Measurements from ENCODE around the gene SLC37A1. TPM values are rescaled to one million over a fixed set of nuclear protein-coding genes. Genes with fewer than 3 reads are reported as not detected.

SLC37A1 gene
- polyA plus RNA-seq, 3 donors = 5.9 to 6.8 (median 6.7) TPM

DNA sequence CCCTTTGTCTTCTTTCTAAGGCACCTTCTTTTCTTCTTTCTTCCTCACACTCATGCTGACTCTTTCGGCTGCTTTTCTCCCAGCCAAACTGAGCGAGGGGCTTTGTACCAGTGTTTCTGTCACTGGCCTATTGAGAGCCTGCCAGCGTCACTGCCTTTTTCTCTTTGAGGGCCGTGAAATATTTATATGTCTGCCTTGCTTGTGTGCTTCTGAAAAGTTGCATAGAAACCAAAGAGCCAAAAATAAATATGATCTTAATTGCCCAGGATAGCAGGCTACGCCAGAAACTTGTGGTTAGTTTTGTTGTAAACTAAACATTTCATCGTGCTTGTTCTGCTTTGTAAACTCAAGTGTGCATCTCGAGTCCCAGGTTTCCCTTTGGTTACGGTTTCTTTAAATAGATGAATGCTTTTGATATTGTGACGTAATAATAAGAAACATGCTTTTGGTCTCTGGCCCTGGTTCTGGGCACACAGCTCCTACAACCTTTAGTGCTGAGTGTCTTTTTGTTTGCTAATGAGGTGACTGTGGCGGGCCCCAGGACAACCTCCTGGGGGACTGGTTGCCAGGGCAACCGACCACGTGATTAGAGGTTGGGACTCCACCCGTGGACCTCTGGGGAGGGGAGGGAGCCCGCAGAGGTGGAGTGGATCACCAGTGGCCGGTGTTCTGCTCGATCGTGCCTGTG lies 10.8 kb downstream of the SLC37A1 start:
- no peak for DNase-seq (ENCODE audit: low read depth in 3 of 3, low spot score in 2 of 3)

DNA sequence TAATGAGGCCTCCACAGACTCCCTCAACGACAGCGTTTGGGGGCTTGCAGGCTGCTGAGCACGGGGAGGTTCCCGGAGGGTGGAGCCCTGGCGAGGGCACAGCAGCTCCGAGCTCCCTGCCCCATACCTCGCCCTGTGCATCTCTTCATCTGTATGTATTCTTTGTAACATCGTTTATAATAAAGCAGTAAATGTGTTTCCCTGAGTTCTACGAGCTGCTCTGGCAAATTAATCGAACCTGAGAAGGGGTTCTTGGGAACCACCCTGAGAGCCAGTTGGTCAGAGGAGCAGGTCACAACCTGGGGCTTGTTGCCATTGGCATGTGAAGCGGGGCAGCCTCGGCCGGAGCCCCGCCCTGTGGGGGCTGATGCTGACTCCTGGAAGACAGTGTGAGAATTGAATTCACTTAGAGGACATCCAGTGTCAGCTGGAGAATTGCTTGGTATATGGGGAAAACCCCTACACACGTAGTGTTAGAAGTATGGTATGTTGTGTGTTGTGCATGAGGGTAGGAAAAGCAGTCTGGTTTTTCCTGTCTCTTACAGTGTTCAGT lies 11.5 kb downstream of the SLC37A1 start:
- no peak for DNase-seq (ENCODE audit: low read depth in 3 of 3, low spot score in 2 of 3)

DNA sequence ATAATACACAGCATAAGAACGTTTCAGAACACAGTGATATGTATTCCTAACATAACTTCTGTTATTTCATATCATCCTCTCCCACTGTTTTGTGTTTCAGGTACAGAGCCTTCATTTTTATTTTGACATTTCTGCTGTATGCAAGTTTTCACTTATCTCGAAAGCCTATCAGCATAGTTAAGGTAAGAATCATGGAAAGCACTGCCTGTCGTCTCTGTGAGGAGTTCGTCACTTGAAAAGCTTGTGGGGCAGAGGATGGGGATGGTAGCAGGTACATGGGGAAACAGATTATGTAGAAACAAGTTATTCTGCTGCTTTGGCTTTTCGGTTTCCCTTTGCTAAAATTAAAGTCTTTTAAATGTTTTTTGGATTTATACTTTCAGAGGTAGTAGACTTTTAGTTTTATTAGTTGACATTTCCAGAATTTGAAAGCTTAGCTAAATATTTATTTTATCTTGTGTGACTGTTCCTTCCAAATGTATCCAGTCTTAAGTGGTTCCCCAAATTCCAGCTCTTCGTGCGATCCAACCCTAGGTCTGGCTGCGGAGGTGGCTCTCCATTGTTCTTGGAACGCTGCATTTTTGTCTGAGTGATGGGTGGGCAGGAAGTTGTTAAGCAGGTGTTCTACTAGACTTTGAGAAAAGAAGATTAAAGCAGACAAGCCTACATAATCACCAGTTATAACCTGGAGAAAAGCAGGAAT lies 12.2 kb downstream of the SLC37A1 start:
- DNase-seq (ENCODE audit: low read depth in 3 of 3, low spot score in 2 of 3) = no peak

DNA sequence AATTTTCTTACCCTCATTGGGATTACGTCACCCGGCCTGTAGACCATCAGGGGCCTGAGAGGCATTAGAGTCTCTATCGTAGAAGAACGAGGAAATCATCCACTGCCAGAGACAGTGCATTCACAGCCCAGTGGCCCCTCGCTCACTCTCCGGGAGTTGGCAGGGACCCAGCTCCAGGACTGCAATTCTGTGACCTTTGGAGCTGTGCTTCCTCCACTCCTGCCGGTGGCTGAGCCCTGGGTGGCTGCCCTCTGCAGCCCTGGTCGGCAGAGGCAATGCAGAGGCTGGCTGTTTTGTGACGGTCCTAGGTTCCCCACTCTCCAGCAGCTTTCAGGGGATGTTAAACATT lies 12.7 kb downstream of the SLC37A1 start:
- no peak for DNase-seq (ENCODE audit: low read depth in 3 of 3, low spot score in 2 of 3)

DNA sequence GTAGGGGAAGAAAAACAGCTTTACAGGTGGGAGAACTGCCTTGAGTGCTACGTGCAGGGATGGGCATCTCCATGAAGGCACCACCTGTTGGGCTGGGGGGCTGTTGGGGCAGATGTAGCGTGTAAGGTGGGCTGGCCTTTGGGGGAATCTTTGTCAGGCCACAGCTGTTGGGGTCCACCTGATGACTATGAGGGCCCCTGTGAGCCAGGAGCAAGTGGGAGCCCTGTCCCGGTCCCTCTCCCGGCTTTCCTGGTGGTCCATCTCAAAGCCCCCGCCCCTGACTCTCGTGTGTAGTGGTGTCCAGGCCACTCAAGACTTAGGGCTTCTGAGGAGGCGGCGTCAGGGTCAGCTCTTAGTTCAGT lies 13.5 kb downstream of the SLC37A1 start:
- no peak for DNase-seq (ENCODE audit: low read depth in 3 of 3, low spot score in 2 of 3)

DNA sequence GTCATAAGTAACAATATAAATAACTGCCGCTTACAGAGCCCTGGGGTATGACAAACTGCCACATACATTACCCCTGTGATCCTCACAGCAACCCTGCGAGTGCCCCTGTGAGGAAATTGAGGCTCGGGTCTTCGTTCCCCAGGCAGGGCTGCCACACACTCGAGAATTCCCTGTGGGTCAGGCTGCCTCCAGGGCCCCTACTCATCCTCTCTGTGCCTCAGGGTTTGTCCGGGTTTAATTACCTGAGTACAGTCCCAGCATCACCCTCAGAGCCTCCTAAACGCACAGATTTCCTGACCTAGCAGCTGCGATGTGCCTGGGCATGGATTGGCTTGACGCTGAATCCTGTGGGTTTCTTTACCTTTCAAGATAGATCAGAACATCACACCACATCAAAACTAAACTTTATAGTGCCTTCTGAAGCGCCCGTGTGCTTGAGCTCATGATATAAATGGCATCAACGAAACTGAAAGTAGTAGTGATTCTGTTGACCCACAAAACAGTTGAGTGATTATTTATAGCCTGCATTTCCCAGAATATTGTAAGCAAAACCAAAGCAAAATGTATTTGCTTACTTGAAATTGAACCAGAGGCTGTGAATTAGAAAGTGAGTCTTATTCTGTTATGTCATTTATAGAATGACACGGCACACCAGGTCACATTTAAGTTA lies 14.0 kb downstream of the SLC37A1 start:
- DNase-seq (ENCODE audit: low read depth in 3 of 3, low spot score in 2 of 3) = no peak

DNA sequence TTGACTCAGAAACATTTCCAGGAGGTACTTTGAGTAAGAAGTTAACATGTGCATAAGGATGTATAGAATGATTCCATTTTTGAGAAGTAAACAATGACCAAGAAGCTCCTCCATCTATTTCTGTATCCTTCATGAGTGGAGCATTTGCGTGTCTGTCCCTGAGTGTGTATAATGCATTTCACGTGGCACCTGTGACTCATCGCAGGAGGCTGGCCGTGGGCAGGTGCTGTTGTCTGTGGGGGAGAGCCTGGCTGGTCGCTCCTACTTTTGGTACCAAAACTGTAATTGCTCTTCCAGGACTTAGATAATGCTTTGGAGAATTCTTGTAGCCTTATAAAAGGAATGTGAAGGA lies 16.5 kb downstream of the SLC37A1 start:
- DNase-seq (ENCODE audit: low read depth in 3 of 3, low spot score in 2 of 3) = no peak

DNA sequence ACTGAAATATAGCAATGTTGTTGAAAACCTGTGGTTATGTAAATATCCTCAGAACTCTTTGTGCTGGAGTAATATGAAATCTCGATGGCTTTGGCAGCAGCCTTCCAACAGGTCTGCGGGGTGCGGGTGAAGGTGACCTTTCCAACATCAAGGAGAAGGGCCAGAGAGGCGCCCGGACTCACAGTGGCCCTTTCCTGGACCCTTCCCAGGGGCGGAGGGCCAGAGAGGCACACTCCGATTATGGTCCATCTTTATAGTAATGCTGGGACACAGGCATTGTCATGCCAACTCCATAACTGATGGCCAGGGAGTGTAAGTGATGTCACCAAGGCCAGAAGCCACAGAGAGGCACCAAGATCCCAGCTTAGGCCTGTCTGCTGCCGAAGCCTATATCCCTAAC lies 18.1 kb downstream of the SLC37A1 start:
- DNase-seq (ENCODE audit: low read depth in 3 of 3, low spot score in 2 of 3) = no peak

DNA sequence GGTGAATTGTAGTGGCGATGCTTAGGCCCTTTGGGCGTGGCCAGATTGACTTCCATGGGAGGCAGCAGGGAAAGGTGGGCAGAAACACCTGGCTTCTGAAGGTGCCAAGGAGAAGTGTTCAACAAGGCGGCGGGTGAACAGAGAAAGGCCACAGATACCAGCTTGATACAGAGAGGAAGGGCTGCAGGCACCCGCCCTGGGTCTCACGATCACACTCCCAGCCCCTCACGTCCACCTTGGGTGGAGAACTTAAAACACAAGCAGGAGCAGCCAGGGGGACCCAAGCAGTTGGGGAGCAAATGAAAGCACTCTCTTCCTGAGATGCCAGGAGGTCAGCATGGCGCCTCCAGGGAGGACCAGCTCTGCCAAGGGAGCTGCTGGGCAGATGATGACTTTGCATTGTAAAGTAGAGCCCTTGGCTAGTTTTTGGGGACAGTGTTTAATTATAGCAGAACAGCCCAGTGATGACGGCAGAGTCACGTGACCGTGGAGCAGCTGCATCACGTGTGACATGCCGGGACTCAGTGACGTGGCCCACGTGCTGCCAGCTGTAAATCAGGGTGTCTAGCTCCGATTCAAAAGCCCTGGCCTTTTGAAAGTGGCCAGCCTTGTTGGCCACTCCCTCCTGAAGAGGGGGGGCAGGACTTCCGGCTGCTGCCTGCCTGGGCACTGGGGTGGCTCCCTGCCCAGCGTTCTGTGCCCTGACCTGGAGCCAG lies 19.0 kb downstream of the SLC37A1 start:
- no peak for DNase-seq (ENCODE audit: low read depth in 3 of 3, low spot score in 2 of 3)

DNA sequence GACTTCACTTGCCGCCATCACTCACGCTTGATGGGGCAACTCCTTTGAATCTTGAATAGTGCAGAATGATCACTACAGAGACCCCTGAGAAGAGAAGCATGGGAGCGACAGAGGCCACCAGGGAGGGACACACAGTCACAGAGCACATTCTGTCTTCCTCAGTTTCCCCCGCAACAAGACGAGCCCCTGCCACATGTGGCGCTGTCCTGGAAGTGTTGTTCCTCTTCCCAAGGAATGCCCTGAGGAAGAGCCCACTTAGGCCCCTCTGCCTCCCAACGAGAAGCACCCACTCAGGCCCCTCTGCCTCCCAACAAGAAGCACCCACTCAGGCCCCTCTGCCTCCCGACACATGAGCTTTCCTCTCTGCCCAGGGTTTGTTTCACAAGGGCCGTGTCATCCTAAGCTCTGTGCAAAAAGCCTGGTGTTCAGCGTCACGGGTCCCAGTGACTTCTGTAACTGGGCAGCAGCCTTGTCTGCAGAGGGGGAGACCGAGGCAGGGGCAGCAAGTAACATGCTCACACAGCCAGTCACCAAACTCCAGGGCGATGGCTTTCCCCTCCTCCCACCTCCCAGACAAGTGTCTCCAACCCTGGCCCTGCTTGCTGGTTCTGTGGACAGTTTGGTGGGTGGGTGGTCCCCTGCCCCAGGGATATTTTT lies 19.8 kb downstream of the SLC37A1 start:
- DNase-seq (ENCODE audit: low read depth in 3 of 3, low spot score in 2 of 3) = no peak

DNA sequence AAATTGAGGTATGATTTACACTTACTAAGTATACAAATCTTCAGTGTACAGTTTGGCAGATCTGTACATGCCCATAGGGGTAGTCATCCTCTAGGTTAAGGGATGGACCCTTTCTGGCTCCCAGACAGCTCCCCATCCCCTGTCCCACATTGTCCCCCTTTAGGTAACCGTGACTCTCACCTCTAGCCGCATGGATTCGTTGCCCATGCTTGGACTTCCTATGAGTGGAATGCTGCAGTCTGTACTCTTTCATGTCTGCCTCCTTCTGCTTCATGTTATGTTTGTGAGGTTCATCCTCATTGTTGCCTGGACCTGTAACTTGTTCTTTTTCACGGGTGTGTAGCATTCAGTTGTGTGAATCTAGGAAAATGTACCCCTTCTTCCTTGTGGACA lies 20.3 kb downstream of the SLC37A1 start:
- DNase-seq (ENCODE audit: low read depth in 3 of 3, low spot score in 2 of 3) = no peak

DNA sequence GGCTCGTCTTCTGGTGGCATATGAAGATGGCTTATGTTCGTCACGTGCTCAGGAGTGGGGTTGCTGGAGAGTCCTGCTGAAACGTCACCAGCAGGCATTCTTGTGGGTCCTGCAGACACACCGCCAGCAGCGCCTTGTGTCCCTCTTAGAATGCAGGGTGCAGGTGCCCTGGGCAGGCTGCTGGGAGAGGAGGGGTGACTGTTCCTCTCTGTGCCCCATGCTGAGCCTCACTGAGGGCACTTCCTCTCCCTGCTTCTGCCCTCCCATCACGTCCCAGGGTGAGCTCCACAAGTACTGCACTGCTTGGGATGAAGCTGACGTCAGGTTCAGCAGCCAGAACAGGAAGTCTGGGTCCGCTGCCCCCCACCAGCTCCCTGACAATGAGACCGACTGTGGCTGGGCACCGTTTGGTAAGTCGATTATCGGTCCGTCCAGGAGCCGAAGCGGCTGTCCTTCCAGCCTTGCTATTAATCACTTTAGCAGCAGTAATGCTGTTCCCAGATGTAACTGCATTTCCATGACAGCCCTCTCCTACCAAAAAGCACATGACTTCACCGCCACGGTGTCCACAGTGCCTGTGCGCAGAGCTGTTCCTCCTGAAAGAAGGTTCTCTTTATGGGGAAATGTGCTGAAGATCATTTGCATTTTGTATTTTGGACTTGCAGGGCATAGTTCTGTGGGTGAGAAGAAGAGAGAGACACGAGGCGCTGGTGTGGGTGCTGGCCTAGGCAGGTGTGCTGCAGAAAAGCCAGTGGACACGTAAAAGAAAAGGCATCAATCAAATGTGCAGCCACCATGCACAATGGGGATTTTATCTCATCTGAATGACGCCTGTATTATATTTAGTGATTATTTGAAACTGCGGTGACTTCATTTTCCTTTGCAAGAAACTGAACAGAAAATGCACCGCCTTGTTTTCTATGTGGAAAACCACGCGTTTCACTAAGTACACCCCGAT lies 21.0 kb downstream of the SLC37A1 start:
- no peak for DNase-seq (ENCODE audit: low read depth in 3 of 3, low spot score in 2 of 3)

DNA sequence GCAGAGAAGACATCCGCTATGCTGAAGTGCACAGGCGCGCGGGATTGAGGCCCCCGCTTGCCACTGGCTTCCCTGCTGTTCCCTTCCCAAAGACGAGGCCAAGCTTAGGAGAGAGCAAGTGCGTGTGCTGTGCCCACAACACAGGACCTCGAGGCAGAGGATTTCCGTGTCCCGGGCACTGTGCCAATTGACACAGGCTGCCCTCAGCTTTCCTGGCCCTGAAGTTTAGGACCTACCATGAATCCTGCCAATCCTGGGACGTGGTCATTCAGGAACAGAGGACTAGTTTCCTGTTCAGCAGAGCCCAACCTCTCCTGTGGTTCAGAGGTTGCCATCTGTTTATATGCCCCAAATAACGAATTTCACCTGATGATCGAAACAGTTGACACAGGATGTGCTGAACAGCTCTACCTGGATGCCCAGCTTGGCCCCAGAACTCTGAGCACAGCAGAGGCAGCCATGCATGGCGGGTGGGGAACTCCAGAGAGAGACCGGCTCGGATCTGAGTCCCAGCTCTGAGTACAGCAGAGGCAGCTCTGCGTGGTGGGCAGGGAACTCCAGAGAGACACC lies 22.0 kb downstream of the SLC37A1 start:
- DNase-seq (ENCODE audit: low read depth in 3 of 3, low spot score in 2 of 3) = no peak

DNA sequence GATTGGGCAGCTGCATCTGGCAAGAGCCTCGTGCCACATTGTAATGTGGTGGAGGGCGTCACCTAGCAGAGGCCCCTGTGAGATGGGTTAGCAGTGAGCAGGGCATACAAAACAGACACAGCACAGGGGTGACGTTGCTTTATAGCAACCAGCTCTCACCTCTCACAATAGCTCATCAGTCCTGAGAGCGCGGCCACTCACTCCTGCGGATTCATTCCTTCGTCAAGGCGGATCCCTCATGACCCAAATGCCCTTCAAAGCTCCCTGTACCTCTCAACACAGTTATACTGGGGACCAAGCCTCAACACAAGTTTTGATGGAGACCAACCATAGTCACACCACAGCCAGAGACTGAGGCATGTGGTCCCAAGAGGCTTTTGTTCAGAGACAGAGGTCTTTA lies 22.9 kb downstream of the SLC37A1 start:
- DNase-seq (ENCODE audit: low read depth in 3 of 3, low spot score in 2 of 3) = no peak

DNA sequence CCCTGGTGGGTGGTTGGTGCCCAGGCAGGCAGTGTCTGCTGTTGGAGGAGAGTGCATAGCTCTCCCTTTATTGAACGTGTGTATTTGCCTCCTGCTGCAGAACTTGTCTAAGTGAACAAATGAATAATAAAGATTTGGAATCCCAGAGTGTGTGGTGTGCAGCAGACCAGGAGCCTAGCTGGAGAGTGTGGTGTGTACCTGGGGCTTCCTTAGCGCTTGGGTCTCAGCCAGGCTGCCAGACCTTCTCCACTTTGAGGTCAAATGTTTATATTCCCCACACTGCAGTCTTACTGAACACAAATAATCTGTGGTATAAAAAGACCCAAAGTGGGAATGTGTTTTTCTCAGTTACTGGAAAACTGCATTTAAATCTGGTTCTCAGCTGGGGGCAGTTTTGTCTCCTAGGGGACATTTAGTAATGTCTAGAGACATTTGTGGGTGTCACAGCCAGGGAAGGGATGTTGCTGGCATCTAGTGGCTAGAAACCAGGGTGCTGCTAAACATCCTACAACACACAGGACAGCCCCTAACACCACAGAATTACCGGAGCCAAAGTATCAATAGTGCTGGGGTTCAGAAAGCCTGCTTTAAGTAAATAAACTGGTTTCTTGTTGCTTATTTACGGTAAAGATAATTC lies 23.6 kb downstream of the SLC37A1 start:
- no peak for DNase-seq (ENCODE audit: low read depth in 3 of 3, low spot score in 2 of 3)

DNA sequence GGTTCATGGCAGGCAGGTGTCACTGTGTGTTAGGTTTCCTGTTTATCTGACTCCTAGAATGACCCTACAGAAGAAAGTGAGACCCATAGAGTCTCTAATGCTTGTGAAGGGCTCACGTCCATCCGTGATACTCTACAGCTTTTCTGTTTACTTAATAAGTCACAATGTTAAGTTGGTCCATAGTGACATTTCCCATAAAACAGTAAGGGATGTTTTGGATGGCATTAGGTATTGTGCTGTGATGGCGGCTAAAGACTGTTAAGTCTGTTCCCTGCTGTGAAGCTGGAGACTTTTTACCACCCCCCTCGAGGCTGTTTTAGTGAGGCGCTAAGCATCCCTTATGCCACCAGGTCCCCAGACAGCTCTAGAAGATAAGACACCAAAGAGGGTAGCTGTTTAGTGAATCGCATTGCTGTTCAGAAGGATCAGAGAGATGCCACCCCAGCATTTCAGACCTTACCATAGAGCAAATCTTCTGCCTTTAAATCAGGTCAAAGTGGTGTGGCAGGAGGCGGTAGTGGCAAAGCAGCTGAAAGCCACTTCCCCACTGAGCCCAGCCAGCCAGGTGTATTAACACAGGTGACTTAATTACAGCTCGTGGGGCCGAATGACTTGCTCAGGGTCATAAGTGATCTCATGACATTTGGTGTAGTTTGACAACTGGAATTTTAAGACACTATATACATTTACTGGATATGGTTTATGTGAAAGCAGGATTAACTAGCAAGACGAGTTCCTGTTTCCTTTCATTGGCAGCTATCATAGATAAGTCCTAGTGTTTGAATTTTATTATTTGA lies 25.0 kb downstream of the SLC37A1 start:
- DNase-seq (ENCODE audit: low read depth in 3 of 3, low spot score in 2 of 3) = no peak

DNA sequence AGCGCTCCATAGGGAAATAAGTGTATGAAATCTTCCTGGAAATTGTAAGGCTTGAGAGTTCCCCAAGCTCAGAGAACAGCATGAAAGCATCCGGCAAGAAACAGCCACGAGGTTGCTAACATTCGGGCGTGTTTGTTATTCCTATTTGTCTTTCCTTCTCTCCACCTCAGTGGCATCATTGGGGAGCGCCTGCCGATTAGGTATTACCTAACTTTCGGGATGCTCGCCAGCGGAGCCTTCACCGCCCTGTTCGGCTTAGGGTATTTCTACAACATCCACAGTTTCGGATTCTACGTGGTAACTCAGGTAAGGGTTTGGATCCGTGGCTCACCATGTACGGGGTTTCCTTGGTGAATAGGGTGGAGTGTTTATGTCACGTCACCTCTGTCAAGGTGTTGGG lies 25.7 kb downstream of the SLC37A1 start:
- DNase-seq (ENCODE audit: low read depth in 3 of 3, low spot score in 2 of 3) = no peak

DNA sequence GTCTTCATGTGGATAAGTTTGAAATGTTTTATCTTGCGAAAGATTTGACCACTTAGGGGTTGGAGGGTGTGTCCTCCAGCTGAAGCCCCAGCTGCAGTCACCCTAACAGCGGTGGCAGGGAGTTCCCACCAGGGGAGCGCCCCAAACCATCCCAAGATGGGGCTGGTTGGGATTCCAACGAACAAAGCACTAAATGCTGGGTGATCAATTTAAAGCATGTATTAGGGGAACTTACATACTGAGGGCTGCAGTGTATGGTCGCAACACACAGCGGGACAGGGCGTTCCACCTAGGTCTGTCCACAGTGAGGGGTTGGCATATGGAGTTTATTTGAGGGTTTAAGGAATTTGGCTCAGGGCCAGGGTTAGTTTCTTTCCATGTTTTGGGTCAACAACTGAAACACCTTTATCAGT lies 26.3 kb downstream of the SLC37A1 start:
- DNase-seq (ENCODE audit: low read depth in 3 of 3, low spot score in 2 of 3) = no peak

Data from right renal cortex interstitium (tissue), 3 donors.